ENCODE data around the gene MCMBP.
"Not testable (repeated sequence)": the region's sequence is repeated elsewhere in the genome, so short reads cannot be mapped to it uniquely, and the experiment has no call there.

The MCMBP gene

DNA sequence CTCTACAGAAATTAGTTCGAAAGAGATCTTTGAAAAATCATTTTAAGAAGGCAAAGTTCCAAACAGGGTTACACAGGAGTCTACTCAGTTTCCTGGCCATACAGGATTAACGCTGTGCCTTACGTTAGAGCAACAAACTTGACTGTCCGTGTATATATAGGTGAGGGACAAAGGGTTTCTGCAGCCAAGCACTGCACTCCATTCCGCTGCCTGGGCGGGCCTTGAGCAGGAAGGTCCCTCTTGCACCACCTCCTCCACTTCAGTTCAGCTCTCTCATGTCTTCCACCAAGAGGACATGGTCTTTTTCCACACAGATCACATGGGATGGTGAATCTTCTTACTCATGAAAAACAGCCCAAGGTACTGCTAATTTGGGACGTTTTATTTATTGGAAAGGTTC is 43.2 kb downstream of the MCMBP start:
- DNase-seq, result no peak

GRCh38 chr10:119827430-119827829 is 45.2 kb downstream of the MCMBP start:
- no peak for DNase-seq

DNA sequence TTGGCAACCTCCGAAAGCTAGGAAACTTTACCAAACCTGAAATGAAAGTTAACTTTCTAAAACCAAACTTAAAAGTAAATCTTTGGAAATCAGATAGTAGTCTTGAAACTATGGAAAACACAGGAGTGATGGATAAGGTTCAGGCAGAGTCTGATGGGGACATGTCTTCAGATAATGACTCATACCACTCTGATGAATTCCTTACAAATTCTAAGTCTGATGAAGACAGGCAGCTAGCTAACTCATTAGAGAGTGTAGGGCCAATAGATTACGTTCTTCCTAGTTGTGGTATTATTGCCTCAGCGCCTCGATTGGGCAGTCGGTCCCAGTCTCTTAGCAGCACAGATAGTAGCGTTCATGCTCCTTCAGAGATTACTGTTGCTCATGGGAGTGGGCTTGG is 45.9 kb downstream of the MCMBP start:
- no peak for DNase-seq

DNA sequence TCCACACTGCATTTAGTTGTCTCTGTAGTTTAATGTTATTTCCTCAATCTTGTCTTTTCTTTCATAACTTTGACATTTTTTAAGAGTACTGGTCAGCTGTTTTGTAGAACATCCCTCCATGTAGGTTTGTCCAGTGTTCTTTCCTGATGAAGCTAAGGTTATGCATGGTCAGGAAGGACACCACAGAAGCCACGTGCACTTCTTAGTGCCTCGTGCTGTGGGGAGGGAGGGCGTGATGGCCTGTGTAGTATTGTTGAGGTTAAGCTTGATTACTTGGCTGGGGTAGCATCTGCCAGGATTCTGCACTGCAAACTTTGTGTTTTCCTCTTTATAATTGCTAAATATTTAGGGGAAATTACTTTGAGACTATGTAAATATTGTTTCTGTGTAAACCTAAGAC is 48.3 kb downstream of the MCMBP start:
- no peak for DNase-seq

- DNase-seq, result no peak
Measured at GRCh38 chr10:119821182-119821581, 51.5 kb downstream of the MCMBP start.

DNA sequence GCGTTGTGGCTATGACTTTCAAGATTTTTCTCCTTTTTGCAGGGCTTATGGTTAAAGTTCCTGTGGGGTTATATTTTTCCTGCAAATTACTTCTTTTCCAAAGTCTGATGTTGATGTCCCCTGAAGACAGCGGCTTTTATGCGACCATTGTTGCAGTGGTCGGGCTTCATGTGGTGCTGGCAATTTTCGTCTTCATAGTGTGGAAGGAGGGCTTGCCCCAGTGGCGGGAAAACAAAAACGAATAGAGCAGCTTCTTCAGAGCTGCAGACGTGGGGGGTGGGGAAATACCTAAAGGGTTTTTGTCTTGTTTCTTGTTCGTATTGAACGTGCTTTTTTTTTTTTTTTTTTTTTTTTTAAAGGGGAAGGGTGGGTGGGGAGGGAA is 53.8 kb downstream of the MCMBP start:
- DNase-seq, result no peak

DNA sequence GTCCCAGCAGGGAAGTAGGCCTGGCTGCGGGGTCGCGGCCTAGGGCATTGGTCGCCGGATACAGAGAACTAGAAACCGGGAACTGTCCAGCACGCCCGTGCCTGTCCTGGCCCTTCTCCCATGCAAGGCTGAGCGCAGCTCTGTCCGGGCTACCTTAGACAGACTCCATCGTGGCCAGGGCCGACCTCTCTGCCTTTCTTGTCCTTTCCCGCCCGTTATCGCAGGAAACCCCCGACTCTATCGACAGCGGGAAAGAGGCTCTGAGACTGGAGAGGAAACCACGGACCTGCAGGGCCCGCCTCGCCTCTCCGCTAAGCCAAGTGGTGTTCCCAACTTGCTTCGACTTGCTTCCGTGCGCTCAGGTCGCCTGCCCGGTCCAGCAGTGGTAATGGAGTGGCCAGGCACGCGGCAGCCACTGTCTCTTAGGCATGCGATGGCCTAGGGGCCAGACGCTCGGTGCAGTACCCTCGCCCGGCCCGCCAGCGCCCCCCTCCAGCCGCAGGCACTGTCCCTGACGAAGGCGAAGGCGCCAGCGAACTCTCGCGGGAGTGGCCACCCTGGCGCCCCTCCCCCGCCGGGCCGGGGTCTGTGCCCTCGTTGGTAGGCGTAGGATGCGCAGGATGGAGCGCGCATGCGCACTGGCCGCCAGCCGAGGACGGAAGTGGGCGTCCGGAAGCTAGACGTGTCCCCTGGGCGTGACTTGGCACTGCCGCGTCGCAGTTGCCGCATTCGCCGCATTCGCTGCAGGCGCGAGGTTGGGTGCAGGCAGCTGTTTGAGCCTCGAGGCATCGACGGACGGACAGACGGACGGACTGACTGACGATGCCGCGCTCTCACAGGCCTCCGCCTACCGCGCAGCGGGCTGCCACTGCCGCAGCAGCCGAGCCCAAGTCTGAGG is 54.4 kb downstream of the MCMBP start:
- DNase-seq, result no peak

GRCh38 chr10:119815671-119816070 is 57.0 kb downstream of the MCMBP start:
- no peak for DNase-seq

- DNase-seq, result no peak
Measured at GRCh38 chr10:119812684-119813083, 60.0 kb downstream of the MCMBP start.

DNA sequence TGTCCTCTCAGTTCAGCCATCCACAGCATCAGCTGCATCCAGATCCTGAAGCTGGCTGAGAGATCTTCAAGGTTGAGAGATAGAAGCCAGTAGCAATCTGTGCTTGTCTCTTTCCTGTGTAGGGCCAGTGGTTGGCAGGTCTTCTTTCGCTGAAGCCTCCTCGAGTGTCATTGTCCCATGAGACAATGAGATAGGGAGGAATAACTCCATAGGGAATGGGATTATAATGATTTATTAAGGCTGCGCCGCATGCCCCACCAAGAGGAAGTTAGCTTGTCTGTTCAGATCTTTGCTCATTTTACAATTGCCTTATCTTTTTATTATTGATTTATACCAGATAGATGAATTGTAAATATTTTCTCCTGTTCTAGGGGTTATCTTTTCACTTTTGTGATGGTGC is 61.5 kb downstream of the MCMBP start:
- DNase-seq, result no peak

DNA sequence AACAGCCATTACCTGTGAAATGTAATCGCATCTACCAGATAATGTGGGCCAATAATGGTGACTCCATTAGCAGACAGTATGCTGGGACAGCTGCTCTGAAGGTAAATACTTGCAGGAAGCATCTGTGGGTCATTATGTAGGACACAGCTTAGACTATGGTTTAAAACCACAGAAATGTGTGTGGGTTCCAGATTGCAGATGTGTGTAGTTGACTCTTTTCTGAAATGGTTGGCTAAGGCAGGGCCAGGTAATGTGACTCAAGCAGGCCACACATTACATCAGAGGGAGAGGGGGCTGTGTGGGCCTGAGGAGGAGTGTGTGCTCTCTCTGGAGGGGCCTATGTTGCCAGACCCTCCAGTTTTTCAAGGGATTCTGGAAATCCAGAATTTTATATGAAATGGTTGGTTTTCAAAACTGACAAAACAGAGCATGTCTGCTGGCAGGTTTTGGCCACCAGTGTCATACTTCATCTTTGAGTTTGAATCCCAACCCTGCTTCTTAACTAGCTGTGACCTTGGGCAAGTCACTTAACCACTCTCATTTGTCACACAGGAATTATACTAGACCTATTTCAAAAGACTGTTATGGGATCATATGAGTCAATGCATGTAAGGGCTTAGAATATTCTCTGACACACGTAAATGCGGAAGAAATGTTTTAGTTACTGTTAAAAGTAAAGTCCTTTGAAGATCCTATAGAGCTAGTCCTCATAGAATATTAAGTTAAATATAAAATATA is 64.5 kb downstream of the MCMBP start:
- DNase-seq, result no peak

- no peak for DNase-seq
Measured at GRCh38 chr10:119806334-119807130, 66.1 kb downstream of the MCMBP start.

GRCh38 chr10:119805702-119806230 is 66.9 kb downstream of the MCMBP start:
- no peak for DNase-seq

DNA sequence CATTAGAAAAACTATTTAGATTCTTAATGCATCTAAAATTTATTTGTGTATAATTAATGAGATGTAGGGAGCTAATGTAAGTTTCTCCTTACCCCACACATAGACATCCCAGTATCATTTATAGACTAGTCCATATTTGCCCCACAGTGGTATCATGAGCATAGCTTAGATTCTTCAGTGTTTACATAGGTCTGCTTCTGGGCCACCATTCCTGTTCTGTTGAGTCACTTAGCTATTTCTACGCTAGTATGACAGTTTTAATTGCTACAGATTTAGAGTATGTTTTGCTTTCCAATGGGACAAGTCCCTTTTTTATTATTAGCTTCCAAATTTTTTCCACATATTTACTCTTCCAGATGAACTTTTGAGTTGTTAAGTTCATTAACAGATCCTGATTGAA is 69.4 kb downstream of the MCMBP start:
- no peak for DNase-seq

DNA sequence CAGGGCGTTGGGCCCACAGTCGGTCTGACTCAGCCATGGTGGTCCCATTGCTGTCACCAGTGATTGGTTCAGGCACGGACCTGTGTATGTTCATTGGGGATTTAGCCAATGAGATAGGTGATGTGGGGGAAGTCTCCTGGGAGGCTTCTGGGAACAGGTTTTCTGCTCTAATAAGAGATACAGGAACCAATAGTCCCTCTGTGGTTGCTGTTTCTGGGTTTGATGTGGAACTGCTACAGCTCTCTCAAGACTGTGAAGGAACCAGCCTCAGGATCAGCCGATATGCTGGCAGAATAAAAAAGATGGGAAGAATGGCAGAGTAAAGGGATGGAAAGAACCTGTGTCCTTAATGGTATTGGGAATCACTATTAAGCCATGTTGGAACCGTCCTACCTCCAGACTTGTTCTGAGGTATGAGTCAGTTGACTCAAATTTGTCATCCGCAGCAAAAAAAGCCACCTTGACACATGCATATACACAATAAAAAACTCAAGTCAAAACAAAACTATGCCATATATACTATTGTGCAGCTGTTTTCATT is 70.6 kb downstream of the MCMBP start:
- no peak for DNase-seq

GRCh38 chr10:119801176-119801575 is 71.5 kb downstream of the MCMBP start:
- no peak for DNase-seq

- DNase-seq, result no peak
Measured at GRCh38 chr10:119796039-119796438, 76.6 kb downstream of the MCMBP start.

DNA sequence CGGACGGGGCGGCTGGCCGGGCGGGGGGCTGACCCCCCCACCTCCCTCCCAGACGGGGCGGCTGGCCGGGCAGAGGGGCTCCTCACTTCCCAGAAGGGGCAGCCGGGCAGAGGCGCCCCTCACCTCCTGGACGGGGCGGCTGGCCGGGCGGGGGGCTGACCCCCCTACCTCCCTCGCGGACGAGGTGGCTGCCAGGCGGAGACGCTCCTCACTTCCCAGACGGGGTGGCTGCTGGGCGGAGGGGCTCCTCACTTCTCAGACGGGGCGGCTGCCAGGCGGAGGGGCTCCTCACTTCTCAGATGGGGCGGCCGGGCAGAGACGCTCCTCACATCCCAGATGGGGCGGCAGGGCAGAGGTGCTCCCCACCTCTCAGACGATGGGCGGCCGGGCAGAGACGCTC is 77.5 kb downstream of the MCMBP start:
- not testable (repeated sequence) for DNase-seq

DNA sequence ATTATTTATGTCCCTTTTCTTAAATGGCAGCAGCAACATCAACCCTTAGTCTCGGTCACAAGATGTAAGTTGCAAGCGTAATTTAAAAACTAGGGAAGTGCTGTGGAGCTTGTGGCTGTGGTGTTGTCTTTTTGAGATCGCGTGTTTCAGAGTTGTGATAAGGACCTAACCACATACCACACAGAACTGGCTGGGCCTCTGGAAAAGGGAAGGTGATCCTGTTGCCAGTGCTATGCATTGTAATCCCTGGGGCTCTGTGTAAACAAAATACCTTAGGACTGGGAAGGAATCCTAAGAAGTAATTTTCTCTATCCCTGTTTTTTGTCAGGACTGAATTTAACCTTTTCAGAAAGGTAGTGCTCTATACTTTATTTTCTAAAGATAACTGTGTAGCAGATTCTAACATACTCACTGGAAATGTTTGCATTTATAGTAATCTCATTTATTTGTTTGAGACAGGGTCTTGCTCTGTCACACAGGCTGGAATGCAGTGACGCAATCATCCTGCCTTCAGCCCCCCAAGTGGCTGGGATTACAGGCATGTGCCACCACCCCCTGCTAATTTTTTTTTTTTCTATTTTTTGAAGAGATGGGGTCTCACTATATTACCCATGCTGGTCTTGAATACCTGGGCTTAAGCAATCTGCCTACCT is 86.4 kb downstream of the MCMBP start:
- no peak for DNase-seq

- no peak for DNase-seq
Measured at GRCh38 chr10:119784340-119785067, 88.1 kb downstream of the MCMBP start.

- DNase-seq, result no peak
Measured at GRCh38 chr10:119783665-119784027, 89.0 kb downstream of the MCMBP start.
